SU-DHL-6 (cell line): ENCODE data around the gene EMID1.

Experiments used
- H2AFZ ChIP-seq: fragments of 200-600 bp; sonication (generic); 2 replicates; pipeline ENCODE4 v1.6.1; 2014; ENCODE audit warnings: low read depth, mild to moderate bottlenecking, moderate library complexity, mixed read lengths, antibody characterized with exemption, low read length; ENCODE audit not compliant: severe bottlenecking
- H3F3A ChIP-seq: fragments of 200-600 bp; shearing (Covaris generic); 2 replicates; pipeline ENCODE4 v1.6.0; 2016; ENCODE audit warnings: antibody characterized with exemption, mild to moderate bottlenecking; ENCODE audit not compliant: insufficient read depth
- H3K27ac ChIP-seq: fragments of 200-600 bp; sonication (generic); 2 replicates; pipeline ENCODE4 v1.5.1; 2016; ENCODE audit warnings: low read depth, mild to moderate bottlenecking, low read length, moderate library complexity, mixed read lengths
- H3K27me3 ChIP-seq: fragments of 200-600 bp; sonication (generic), shearing (Covaris generic); 2 replicates; pipeline ENCODE4 v1.6.0; 2014; ENCODE audit warnings: mild to moderate bottlenecking, low read length
- H3K36me3 ChIP-seq: fragments of 200-600 bp; sonication (generic); 2 replicates; pipeline ENCODE4 v1.6.1; 2014; ENCODE audit warnings: mild to moderate bottlenecking, low read length, mixed read lengths
- H3K4me2 ChIP-seq: fragments of 300-600, 200-600 bp; shearing (Covaris generic), sonication (generic); 2 replicates; pipeline ENCODE4 v1.6.0; 2014; ENCODE audit warnings: low read length, low read depth, mild to moderate bottlenecking; ENCODE audit not compliant: poor library complexity, severe bottlenecking
- H3K4me3 ChIP-seq: fragments of 200-600 bp; sonication (generic); 2 replicates; pipeline ENCODE4 v1.5.1; 2014; ENCODE audit warnings: antibody characterized with exemption, low read length, mild to moderate bottlenecking, mixed read lengths; ENCODE audit not compliant: insufficient read depth, poor library complexity, severe bottlenecking
- H3K79me2 ChIP-seq: fragments of 200-600 bp; sonication (generic); 2 replicates; pipeline ENCODE4 v1.6.1; 2014; ENCODE audit warnings: mild to moderate bottlenecking, low read length, moderate library complexity; ENCODE audit not compliant: insufficient read depth
- H3K9ac ChIP-seq: fragments of 200-600 bp; sonication (generic); 2 replicates; pipeline ENCODE4 v1.7.0; 2014; ENCODE audit warnings: mild to moderate bottlenecking, low read length
- H3K9me2 ChIP-seq: fragments of 200-600 bp; sonication (generic); replicated peaks from 2 replicates; pipeline ENCODE4 v1.6.1; 2014; ENCODE audit warnings: low read length; ENCODE audit not compliant: insufficient read depth
- H3K9me3 ChIP-seq: fragments of 200-600 bp; sonication (generic); 2 replicates; pipeline ENCODE4 v1.6.1; 2014; ENCODE audit warnings: low read length, mixed read lengths; ENCODE audit not compliant: insufficient read depth
- H4K20me1 ChIP-seq: fragments of 200-600 bp; sonication (generic); 2 replicates; pipeline ENCODE4 v1.6.1; 2014; ENCODE audit warnings: low read depth, mild to moderate bottlenecking, antibody characterized with exemption, low read length, moderate library complexity, mixed read lengths
- CTCF ChIP-seq: fragments of 200-600 bp; sonication (generic); IDR thresholded peaks from one replicate; pipeline ENCODE4 v1.5.1; 2017; ENCODE audit warnings: antibody characterized with exemption, mild to moderate bottlenecking, low read length, moderate library complexity; ENCODE audit not compliant: insufficient read depth, poor library complexity, severe bottlenecking
- EZH2phosphoT487 ChIP-seq: fragments of 200-600 bp; sonication (generic), shearing (Covaris generic); conservative IDR thresholded peaks from 2 replicates; pipeline ENCODE4 v1.6.1; 2018; ENCODE audit warnings: mild to moderate bottlenecking, antibody characterized with exemption, low read length, moderate library complexity, mixed read lengths

Gene EMID1

GRCh38 chr22:29166180-29166579 is 39.5 kb upstream of the EMID1 start:
- TF ChIP-seq CTCF (no peak), EZH2phosphoT487 (no peak)
- Histone ChIP-seq H3K9ac (no peak overlapping the region), H2AFZ (no peak overlapping the region), H3K4me2 (no peak overlapping the region), H3K27ac (no peak overlapping the region), H3F3A (no peaks in the 10 kb centered on the region), H3K9me2 (no peaks in the 10 kb centered on the region), H3K9me3 (no peaks in the 10 kb centered on the region), H3K27me3 (no peaks in the 10 kb centered on the region), H3K36me3 (no peaks in the 10 kb centered on the region), H4K20me1 (no peaks in the 10 kb centered on the region), H3K79me2 (no peaks in the 10 kb centered on the region), H3K4me3 (no peak overlapping the region)

- no peak for TF ChIP-seq CTCF
- no peak for TF ChIP-seq EZH2phosphoT487
- Histone ChIP-seq H3K9ac (no peak overlapping the region), H3K9me2 (no peaks in the 10 kb centered on the region), H3F3A (no peaks in the 10 kb centered on the region), H3K79me2 (no peaks in the 10 kb centered on the region), H3K4me3 (no peak overlapping the region), H3K4me2 (no peak overlapping the region), H3K36me3 (no peaks in the 10 kb centered on the region), H3K9me3 (no peaks in the 10 kb centered on the region), H3K27ac (no peak overlapping the region), H4K20me1 (no peaks in the 10 kb centered on the region), H2AFZ (no peak overlapping the region), H3K27me3 (no peaks in the 10 kb centered on the region)
Measured at GRCh38 chr22:29167032-29167911, 38.4 kb upstream of the EMID1 start.

GRCh38 chr22:29171721-29172120 is 34.0 kb upstream of the EMID1 start:
- Histone ChIP-seq H3K9ac (no peak overlapping the region), H4K20me1 (no peaks in the 10 kb centered on the region), H3K79me2 (no peaks in the 10 kb centered on the region), H3K9me2 (no peaks in the 10 kb centered on the region), H3K27ac (no peak overlapping the region), H3F3A (no peaks in the 10 kb centered on the region), H2AFZ (no peak overlapping the region), H3K36me3 (no peaks in the 10 kb centered on the region), H3K9me3 (no peaks in the 10 kb centered on the region), H3K27me3 (no peaks in the 10 kb centered on the region), H3K4me2 (no peak overlapping the region), H3K4me3 (no peak overlapping the region)
- TF ChIP-seq CTCF, result no peak
- no peak for TF ChIP-seq EZH2phosphoT487
